GM10266 (cell line): ENCODE results near the gene RPS6KL1.

Source experiments
- DNase-seq: peaks from one replicate; pipeline ENCODE4 v3.0.0; 2012; ENCODE audit errors: extremely low spot score
- TF ChIP-seq, protein P1 (sequence below): IDR thresholded peaks from 2 replicates; pipeline ENCODE4 v1.5.1; 2012; ENCODE audit warnings: mild to moderate bottlenecking, low read depth; ENCODE audit not compliant: control insufficient read depth, insufficient read depth; ENCODE audit errors: missing control alignments

RPS6KL1 gene

DNA sequence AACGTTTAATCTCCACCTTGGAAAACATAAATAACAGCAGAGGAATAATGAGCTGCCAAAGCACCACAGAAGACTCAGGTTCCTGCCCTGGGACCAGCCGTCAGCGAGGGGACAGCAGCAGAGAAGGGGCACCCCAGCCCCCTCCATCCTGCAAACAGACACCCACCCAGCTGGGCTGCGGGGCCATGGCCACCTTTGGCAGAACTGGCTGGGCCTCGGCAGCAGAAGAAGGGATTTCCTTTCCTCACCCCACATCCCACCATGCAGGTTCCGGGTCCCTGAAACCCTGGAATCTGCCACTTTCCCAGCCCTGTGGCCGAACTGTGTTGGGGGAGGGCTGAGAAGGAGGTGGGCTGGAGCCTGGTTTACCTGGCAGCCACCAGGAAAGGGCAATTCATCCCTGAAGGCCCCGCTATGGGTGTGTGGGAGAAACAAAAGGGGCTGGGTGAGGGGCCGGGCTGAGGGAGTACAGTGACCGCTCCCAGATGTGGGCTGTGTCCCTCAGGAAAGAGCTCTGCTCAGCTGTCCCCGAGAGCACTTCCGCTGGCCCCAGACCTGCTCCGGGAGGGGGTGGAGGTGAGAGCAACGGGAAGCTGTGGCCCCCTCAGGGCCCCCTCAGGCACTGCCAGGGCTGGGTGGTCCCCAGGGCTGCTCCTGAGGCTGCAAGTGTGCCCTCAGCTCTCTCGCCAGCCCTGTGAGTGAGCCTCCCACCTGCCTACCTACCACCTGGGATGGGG, 28.6 kb upstream of the RPS6KL1 start:
- no peak for DNase-seq
- TF ChIP-seq, protein P1, sequence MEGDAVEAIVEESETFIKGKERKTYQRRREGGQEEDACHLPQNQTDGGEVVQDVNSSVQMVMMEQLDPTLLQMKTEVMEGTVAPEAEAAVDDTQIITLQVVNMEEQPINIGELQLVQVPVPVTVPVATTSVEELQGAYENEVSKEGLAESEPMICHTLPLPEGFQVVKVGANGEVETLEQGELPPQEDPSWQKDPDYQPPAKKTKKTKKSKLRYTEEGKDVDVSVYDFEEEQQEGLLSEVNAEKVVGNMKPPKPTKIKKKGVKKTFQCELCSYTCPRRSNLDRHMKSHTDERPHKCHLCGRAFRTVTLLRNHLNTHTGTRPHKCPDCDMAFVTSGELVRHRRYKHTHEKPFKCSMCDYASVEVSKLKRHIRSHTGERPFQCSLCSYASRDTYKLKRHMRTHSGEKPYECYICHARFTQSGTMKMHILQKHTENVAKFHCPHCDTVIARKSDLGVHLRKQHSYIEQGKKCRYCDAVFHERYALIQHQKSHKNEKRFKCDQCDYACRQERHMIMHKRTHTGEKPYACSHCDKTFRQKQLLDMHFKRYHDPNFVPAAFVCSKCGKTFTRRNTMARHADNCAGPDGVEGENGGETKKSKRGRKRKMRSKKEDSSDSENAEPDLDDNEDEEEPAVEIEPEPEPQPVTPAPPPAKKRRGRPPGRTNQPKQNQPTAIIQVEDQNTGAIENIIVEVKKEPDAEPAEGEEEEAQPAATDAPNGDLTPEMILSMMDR: no peak

DNA sequence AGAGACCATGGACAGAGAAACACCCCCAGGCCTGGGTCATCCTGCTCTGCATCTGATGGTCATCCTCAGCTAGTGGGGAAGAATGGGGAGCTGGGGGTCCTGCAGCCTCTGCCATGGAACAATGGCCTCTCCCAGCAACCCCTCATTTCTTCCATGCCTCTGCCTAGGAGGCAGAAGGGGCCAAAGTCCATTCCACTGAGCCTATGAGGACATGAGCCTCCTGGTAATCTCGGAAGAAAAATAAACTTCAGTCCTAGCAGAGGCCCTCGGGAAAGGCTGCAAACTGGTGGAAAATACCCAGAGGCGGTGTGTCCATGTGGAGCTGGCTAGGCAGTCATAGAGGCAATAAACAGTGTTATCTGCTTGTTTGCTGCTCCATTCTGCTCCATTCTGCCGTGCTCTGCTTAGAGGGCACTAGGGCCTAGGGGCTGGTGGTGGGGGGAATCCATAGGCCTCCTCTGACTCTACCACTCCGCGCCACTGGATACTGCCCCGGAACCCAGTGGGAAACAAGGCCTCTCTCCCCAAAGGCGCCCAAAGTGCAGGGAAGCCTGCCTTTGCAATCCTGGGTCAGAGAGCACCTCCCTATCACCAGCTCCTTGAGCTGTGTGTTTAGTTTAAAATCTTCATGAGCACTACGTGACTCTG, 27.9 kb upstream of the RPS6KL1 start:
- TF ChIP-seq, protein P1: no peak
- no peak for DNase-seq

DNA sequence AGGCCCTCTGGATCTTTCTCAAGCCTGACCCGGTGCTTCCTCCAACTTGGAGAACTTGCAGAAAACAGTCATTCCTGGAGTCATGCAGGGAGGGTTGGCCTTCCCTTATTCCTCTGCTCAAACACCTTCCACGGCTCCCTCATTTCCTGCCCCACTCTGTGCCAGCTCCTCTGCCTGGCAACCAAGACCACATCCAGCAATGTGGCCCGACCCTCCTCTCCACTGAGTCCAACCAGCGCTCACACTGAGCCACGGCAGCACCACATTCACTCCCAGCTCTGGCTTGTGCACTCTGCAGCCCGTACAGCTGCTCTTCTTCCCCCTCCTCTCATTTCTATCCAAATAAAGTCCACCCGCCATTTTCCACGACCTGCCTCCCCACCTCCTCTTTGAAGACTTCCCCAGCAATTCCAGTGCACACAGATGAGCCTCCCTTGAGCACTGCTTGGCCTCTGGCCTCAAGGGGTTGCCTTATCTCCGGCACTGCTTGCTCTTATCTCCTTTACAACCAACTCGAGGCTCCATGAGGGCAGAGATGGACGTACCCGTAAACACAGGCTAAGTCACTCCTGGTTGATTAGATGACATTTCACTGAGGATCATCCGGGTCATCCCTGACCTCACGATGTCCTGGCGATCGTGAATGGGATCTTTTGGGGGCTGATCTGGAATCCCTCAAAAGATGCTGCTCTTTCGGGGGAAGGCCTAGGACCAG, 27.0 kb upstream of the RPS6KL1 start:
- TF ChIP-seq, protein P1: no peak
- no peak for DNase-seq

DNA sequence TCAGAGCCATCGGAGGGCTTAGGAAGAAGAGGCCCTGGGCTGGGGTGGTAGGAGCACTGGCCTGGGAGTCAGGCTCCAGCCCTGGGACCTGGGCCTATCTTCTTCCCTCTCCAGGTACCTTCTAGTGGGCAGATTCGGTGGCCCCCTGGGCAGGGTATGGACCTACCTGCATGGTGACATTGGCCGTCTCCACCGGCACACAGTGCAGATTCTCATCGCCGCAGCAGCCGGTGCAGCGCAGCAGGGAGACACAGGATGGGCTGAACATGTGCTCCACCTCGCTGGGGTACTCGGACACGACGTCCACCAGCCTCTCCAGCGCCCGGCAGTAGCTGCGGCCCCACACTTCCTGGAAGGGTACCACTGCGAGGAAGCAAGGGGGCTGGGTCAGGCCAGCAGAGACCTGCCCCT, 26.1 kb upstream of the RPS6KL1 start:
- DNase-seq: no peak

DNA sequence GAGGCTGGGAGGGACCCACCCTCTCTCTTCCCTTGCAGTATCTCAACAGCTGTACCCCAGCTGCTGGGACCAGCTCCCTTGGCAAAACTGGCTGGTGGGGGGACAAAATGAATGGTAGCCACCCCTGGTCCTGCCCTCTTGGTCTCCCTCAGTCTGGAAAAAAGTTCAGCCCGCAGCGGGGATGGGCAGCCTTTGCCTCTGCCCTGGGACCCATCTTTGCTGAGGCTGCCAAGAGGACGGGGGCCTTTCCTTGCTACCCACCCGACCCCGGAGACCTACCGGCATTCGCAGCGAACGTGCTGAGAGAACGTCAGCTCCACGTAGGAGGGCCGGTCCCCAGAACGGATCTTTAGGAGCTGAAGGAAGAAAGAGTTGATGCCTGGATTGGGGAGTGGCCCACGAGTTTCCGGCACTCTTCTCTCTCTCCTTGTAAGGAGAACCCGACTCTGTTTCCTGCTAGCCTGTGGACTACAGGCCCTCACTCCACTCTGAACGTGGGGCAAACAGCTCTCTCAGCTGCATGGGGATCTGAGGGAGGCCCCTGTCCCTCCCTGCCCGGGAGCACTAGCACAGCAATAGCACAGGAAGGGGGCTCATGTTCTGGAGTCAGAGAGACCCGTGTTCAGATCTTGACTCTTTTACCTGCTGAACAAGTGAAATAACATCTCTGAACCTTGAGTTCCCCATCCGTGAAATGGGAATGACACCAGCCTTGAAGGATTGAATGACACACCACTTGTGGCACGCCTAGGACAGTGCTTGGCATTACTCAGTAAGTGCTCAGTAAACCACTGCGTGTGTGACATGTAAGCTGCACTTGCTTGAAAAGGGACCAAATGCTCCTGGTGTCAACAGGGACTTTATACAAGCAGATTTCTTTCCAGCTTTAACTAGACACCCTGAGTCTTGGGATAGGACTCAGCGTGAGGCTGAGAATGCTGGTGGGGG, 25.4 kb upstream of the RPS6KL1 start:
- TF ChIP-seq, protein P1: no peak
- DNase-seq: no peak

More for the DNA sequence above, 26.1 kb upstream of the RPS6KL1 start:
- TF ChIP-seq, protein P1: no peak

DNA sequence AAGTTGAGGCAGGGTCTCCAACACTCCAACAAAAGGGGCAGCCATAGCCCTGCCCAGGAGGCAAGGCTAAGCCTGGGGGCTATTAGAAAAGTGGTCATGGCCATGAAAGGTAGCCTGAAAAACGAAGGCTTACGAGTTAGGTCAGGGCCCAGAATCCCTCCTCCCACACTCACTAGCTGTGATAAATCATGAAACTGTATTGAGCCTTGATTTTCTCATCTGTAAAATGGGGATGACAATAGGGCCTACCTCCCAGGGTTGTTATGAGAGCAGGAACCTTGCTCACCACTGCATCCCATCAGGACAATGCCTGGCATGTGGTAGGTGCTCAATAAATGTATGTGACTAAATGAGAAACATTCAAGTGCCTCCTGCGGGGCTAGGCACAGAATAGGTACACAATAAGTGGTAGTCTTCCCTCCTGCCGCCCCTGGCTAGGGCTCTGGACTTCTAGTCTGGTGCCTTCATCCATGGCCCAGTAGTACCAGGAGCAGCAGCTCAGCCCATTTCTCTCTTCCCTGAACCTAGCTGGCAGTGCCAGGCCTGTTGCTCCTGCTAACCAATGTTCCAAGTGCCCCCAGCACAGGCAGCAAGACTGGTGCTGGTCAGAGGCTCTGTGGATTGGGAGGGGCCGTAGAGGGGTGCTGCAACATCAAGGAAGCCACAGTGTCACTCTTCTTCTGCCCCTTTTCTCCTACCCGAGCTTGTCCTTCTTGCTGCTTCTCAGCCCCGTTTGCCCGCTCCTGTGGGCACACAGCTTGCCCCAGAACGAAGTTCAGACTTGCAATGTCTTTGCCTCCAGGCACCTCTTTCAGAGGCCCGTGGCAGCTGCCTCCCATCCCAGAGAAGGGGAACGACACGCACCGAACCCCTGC, 24.5 kb upstream of the RPS6KL1 start:
- TF ChIP-seq, protein P1: no peak

More for the DNA sequence above, 24.5 kb upstream of the RPS6KL1 start:
- no peak for DNase-seq
